HL-60 (cell line): ENCODE results near the gene CDH23.

Experiments
- DNase-seq, 2 experiments: peaks; one replicate each; pipeline ENCODE4 v3.0.0-alpha.2; 2010 to 2020; ENCODE audit warnings: low read depth in 1 of 2, low spot score in 1 of 2
- H3K27ac ChIP-seq: fragments of 250-450 bp; sonication (Bioruptor Pico); replicated peaks from 2 replicates; pipeline ENCODE4 v1.5.1; 2020; ENCODE audit warnings: mild to moderate bottlenecking, moderate library complexity
- H3K27me3 ChIP-seq: fragments of 250-450 bp; sonication (Bioruptor Pico); 2 replicates; pipeline ENCODE4 v1.5.1; 2021; ENCODE audit warnings: mild to moderate bottlenecking, moderate library complexity; ENCODE audit not compliant: insufficient read depth, poor library complexity, severe bottlenecking
- H3K4me3 ChIP-seq: replicated peaks from 2 replicates; pipeline ENCODE4 v1.5.1; 2011; ENCODE audit warnings: mild to moderate bottlenecking, control low read depth, low read length; ENCODE audit not compliant: insufficient read depth
- CTCF ChIP-seq: IDR thresholded peaks from one replicate; pipeline ENCODE4 v1.5.1; 2011; ENCODE audit warnings: low read length, control low read depth, inconsistent platforms; ENCODE audit not compliant: insufficient read depth
- GABPA ChIP-seq: IDR thresholded peaks from 2 replicates; pipeline ENCODE4 v1.6.1; 2012; ENCODE audit warnings: low read depth
- POLR2AphosphoS5 ChIP-seq: IDR thresholded peaks from 2 replicates; pipeline ENCODE4 v1.6.1; 2012; ENCODE audit warnings: low read depth
- REST ChIP-seq: IDR thresholded peaks from 2 replicates; pipeline ENCODE4 v1.6.1; 2012; ENCODE audit warnings: low read depth; ENCODE audit not compliant: insufficient replicate concordance
- SPI1 ChIP-seq: IDR thresholded peaks from 2 replicates; pipeline ENCODE4 v1.6.1; 2012; ENCODE audit warnings: low read depth, mild to moderate bottlenecking, borderline replicate concordance

Gene CDH23

DNA sequence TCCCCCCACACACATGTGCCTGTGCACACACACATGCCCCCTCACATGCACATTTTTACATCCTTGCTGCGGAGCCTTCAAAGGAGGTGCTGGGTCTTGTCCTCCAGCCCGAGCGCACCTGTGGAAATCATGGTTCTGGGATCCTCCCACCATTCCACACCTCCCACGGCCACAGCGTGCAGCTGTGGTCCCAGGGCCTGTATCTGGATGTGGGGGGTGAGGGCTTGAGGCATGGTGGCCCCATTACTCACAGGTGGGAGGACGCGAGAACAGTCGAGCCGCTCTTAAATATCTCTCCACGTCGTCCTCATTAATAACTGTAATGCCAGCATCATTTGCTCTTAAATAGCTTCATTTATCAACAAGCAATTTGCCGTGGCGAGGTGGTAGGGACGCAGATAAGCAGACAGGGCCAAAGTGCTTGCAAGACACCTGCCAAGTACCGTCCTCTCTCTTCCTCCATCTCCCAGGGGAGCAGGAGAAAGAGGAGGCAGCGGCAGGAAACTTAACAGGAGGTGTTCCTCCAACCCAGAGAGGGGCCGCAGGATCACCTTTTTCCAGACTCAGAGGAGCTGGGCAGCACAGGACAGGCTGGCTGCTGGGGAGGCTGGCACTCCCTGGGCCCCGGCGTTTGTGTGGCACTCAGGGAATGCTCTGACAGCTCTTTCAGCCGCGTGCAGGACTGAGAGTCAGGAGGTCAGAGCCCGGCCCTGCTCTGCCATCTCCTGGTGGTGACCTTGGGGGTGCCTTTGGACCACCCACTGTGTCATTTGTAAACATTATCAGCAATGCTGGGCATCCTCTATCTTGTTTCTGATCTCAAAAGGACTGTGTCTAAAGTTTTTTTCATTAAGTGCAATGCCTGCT lies 87.4 kb downstream of the CDH23 start:
- Histone ChIP-seq H3K4me3 (no peak overlapping the region), H3K27ac (no peak overlapping the region), H3K27me3 (no peaks in the 10 kb centered on the region)
- no peak for TF ChIP-seq CTCF
- no peak for TF ChIP-seq POLR2AphosphoS5
- no peak for TF ChIP-seq GABPA
- TF ChIP-seq REST: no peak
- no peak for TF ChIP-seq SPI1
- no peak for DNase-seq

DNA sequence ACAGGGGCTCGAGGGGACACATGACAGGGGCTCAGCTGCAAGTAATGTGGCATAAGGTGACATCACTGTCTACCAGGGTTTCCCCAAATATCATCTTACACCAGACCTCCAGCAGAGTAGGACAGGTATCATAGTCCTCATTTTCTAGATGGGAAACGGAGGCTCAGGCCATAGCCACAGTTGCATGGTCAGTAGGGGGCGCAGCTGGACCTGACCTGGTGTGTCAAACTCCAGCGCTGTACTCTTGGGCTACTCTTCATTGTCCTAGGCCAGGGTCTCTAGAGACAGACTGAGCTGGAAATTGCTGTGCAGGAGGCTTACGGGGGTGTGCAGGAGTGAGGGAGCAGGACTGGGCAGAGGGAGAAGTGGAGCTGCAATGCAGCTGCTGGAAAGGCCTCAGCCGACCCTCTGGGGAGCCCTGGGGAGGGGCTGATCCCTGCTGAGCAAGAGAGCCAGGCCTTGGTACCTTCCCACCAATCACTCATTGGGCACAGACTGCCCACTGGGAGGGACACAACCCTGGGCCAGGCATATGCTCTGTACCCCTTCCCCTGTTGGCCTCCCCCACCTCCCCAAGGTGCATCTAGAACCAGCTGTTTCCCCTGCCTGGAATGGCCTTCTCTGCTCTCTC lies 89.9 kb downstream of the CDH23 start:
- no peak overlapping the region for H3K27ac ChIP-seq
- no peak for TF ChIP-seq SPI1
- peak; percentile 50 for TF ChIP-seq CTCF
- peak; percentile 15 to 42 for DNase-seq
- no peak overlapping the region for H3K4me3 ChIP-seq
- no peaks in the 10 kb centered on the region for H3K27me3 ChIP-seq

GRCh38 chr10:71487726-71488125 lies 91.0 kb downstream of the CDH23 start:
- Histone ChIP-seq H3K27ac (no peak overlapping the region), H3K27me3 (no peaks in the 10 kb centered on the region), H3K4me3 (no peak overlapping the region)
- TF ChIP-seq CTCF (no peak), REST (no peak), POLR2AphosphoS5 (no peak), GABPA (no peak), SPI1 (no peak)
- no peak for DNase-seq
